NCI-H1048 (cell line): ENCODE results near the gene ARID5B.

ENCODE experiments used
- DNase-seq: peaks from one replicate; lab custom pipeline; 2025; lab: John Stamatoyannopoulos, UW

Gene ARID5B

DNA sequence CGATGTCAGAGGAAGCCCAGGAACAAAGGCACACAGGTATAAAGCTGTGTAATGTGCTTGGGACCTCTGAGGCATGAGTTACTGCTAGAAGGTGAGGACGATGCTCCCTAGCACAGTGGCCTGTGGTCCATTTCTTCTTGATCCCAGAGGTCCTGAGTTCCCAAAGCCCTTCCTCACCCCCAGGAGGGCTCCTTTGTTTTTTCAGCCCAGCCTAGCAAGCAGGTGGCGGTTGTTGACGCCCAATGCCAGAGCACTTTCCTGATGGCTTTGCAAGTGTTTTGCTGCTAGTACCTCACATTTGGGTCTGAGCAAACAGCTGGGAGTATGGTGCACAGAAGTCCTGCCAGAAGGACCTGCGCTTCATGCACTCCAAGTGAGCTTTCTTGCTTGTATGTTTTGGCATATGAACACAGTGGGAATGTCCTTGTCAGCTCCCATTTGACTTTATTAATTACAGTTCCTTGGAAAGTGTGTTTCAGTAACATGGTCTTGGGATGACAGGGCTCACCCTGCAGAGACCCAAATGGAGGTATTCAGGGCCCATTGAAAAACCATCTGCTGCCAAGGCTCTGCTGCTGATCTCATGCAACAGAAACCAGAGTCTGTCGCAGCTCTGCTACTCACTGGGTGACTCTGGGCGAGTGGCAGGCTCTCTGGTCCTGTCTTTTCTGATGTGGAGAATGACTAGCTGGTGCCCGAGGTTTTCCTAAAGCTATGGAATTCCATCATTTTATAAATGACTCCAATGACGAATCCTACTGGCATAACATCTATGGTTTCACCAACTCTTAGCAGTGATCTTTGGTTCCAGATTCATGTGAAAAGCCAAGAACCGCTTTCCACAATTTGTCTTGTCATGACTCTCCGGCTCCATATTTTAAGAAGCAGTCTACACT, 134.9 kb downstream of the ARID5B start:
- no peak for DNase-seq

DNA sequence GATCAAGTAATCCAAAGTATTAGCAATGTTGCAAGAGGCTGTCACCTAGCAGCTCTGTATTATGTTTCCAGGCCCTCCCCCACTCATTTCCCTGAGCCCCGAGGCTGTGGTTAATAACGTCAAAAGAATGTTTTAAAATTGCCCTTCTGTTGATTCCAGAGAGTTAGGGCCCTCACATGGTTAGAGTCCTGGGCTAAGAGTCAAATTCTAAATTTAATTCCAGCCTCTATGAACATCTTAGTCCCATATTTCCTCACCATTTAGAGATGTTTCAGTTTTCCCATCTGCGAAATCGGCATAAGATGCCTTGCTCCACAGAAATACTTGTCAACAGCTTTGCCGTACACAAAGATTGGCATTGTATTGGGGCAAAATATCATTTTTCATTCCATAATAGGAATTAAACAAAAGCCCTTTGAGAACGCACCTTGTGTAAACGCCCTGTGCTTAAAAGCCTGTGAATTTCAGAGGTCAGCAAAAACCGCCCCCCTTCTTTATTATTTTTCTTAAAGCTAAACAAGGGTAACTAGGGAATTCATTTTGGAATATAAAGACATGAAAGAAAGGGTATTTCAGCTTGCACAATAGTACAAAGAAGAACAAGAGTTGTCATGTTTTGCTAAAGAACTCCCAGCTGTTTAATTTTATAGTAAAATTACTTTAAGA, 135.8 kb downstream of the ARID5B start:
- peak; percentile 64 for DNase-seq

DNA sequence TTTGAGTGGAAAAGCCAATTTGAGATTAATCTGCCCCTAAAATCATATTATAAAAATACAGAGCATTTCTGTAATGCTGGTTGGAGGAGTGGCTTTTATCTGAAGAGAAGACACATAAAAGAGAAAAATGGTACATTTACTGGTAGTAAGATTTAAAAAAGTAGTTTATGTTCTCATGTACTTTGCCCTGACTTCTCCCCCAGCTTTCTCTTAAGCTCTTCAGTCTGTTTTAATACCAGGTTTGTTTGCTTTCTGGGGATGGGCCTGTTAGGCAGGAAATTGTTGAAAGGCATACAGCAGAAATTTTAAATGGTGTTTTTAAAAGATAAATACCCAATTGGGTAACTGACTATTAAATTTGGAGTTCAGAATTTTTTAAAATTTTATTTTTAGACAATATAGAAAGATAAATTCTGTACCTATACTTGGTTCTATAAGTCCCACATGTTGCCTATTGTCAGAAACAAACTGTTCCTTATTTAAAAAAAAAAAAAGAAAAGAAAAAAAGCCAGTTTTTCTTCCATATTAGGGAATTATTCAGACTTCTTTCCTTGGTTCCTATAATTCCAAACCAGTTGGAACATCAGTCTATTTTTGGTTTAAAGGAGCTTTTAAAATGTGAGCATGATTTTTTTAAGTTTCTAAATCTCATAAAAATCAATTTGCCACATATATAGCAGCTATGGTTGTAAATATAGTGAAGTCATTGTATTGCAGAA, 136.6 kb downstream of the ARID5B start:
- DNase-seq, result no peak

DNA sequence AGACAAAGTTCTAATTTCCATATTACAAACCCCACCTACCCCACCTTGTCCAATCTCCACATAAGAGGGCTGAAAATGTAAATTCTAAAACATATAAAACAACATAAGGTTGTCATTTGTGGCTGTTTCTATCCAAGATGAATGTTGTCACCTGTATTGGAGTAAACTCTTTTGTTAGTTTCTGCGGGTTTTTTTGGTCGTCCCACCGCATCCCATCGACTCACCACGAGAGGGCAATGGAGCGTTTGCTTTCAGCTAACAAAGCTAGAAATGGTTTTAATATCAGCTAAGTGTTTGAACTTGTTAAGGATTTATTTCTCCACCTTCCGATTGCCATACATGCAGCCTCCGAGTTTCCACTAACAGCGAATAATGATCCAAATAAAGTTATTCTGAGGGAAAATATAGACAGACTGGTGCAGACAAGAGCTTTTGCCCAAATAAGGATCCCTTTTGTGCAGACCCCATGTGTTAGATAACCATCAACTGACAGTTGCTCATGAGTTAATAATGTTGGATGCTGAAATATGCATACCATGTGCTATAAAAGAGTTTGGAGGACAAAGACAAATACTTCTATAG, 137.2 kb downstream of the ARID5B start:
- DNase-seq, result peak; percentile 72

DNA sequence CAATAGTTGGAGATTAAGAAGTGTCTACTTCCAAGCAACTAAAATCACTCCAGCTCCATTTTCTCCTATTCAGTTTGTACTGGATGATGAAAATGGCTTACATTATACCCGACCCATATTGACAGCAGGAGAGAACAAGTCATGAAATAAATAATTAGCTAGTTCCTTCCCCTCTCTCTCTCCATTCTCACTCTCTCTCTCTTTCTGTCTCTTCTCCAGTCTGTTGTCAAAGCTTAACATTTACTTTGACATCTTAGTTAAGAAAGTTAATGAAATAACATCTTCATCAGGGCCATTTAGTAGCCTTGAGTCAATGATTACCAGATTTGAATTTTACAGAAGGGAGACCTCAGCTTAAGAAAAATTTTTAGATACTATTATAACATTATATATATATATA, 138.5 kb downstream of the ARID5B start:
- no peak for DNase-seq

DNA sequence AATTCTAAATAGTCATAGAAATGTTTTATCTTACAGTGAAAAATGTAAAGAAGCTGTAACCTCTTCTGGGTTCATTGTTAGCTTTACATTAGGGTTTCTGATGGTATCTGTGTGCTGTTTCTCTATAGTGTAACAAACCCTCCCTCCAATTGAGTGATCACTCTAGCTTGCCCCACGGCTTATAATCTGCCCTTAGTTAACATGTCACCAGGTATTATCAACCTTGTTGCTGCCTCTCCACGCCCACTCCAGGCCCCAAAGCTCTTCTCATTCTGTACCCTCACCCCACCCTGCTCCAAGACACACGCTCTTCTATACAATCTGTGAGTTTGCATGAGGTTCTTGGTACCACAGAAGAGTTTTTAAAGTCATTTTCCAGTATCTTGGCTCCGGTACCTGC, 139.4 kb downstream of the ARID5B start:
- DNase-seq, result no peak

DNA sequence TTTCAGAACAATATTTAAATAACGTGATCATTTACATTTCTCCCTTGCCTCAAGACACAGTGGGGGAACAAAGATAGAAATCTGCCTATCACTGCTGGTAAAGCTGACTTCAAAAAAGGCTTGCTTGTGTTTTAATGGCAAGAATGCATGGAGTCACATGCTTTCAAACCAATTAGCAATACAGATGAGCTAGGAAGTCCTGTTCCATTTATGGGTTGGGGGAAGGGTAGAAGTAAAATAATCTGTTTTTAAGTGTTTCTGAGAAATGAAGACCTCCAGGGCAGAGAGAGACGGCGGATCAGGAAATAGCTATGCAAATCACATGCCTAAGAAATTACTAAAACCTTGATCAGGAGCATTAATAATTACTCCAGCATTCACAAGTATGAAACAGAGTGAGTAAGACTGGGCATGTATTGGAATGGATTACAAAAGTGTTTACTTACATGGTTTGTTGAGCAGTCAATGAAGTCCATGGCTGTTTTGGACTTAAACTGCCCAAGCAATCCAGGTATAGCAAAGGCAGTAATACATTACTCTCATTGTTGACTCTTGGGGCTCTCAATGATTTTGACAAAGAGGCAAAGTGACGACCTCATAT, 142.0 kb downstream of the ARID5B start:
- DNase-seq, result peak; percentile 67

DNA sequence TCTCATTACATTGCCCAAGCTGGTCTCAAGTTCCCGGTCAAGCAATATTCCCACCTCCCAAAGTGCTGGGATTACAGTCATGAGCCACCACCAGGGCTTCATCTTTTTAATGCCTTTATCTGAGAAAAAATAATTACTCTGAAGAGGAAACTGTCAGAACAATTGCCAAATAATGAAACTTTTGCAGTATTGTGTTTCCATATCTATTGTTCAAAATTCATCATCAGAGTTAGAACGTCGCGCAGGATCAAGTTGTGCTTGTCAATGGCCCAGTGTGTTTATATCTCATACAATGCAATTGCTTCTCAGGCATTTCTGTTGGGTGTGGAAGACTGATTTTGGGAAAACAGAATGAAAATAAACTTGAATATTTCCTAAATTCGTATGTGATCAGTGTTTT, 143.1 kb downstream of the ARID5B start:
- no peak for DNase-seq

DNA sequence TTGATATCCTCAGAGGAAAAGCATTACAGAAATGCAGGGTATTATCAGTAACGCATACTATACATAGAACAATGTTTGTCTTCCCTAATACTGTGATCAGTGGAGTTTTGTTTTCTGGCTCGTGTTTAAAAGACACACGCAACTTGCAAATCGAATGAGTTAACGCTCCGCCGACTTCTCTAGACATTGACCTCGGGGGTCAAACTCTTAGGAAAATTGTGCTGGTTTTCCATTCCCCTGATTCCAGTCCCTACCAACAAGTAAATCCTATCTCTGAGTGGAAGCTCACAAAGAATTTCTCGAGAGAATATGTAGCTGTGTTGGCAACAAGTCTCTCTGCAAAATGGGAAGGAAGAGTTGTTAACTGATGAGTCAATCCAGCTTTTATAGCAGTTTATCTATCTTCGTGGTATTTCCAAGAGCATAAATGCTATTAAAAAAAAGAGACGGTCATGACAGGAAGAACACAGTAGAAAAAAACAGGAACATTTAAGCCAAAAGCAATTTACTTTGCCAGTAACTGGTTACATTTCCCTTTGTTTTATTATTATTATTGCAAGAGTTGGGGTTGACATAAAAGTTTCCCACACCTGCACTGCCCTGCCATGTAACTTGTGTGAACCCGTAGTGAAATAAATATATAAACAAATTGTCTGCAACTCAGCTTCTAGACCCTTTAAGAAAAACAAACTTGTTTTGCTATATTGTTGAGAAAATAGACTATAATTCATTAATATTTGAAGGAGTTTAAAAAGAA, 144.4 kb downstream of the ARID5B start:
- no peak for DNase-seq

DNA sequence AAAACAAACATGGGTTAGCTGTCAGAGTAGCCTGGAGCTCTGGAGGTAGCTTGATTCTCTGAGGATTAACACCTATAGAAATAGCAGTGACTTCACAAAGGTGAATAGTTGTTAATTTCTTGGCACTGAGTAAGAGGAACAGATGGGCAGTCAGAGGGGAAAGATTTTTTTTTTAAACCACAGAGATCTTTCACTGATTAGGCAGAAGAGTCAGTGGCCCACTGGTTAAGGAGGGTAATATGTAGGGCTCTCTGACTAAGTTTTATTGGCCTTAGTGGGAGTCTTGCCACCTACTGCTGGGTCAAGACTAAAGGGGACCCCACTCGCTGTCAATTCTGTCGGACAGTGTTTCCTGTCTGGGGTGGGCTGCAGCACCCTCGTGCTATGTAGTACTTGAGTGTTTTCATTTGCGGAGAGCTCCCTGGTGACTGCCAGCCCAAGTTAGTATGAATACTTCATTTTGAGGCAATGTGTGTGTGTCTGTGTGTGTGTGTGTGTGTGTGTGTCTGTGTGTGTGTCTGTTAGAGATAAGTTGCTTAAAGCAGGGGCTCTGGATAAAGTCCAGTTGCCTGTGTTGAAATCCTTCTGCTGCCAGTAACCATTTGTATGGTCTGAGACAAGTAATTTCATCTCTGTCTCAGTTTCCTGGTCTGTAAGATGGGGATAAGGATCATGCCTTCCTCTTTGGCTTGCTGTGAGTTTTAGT, 145.2 kb downstream of the ARID5B start:
- DNase-seq, result no peak

DNA sequence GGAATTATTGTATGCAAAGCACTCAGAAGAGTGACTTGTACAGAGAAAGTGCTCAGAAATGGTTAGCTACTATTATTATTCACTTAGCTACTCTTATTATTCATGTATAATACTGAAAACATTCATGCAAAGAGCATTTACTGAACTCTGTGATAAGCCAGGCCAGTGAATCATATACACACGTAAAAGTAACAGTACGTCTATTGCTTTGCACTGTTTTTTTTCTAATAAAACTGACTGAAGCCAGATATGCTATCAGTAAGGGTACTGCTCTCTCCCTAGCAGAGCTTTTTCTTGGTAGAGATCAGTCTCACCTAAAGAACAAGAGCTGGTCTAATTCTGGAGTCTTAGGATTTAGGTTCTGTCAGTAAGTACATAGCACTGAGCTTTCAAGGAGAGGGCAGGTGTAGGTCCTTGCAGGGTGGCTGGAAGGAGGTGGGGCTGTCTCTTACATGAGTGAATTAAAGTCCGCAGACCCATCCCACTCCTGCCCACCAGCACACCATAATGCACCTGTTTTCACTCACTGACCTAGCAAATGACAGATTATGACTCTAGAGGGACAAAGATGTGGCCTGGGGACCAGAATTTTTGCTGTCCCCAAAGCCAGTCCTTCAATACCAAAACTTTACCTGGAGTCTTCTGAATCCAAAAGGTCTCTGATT, 145.9 kb downstream of the ARID5B start:
- DNase-seq, result no peak

DNA sequence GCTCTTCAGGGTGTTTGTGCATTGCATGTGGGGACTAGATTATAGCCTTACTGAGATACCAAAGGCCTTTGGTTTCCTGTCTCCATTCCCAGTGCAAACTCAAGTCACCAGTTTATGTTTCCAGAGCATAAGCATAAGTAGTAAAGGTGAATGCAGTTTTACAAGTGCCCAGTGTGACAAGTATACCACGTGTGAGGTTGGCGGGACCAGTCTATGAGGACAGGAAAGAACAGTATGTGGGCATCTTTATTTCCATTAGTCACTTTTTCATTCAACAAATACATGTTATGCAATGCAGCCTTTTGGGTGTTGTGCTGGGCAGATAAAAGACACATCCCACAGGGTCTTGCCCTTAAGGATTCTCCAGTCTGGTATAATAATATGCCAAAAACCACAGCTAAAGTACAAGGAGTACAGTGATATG, 146.5 kb downstream of the ARID5B start:
- no peak for DNase-seq

DNA sequence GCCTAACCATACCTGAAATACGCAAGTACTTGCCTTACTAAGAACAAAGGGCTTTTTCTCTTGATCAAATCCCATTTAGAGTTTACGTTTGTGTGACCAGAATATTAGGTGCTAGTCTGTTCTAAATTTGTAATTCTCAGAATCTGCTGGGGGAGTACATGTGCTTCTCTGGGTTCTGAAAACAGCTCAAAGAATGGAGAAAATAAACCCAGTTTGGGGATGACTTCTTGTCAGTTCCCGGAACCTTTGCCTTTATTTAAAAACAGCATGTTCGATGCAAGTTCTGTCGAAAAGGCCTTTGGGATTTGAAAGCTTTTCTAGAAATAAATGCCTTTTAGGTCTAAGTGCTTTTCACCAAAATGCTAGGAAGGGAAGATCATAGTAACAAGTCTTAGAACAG, 147.0 kb downstream of the ARID5B start:
- DNase-seq, result no peak

DNA sequence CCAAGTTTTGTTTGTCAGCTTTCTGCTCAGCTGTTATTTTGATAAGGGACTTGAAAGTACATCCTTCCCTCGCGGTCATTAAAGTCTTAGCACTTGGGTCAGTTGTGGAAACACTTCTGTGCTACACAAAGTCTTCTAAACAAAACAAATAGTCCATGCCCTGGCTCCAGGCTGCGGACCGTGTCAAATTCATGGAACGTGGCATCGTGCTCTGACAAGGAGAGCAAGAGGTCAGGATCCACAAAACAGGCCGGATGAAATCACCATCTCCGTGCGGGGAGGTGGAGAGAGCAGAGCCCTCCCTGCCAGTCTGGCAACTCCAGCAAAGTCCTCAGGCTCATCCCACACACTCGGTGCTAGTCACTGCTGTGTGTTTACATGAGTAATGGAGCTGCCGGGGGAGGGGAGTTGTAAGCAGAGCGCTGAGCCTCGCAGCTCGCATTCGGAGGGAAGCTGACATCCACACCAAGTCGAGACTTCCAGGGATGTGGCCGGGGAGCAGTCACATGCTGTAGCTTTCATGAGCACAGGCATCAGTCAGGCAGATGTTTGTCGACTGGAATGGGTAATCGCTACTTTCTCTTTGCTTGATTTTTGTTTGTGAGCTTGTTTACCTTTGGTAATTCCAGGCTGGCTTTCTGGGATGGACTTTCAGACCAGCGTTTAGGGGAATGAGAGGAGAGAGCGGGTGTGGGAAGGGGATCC, 147.6 kb downstream of the ARID5B start:
- peak; percentile 58 for DNase-seq

DNA sequence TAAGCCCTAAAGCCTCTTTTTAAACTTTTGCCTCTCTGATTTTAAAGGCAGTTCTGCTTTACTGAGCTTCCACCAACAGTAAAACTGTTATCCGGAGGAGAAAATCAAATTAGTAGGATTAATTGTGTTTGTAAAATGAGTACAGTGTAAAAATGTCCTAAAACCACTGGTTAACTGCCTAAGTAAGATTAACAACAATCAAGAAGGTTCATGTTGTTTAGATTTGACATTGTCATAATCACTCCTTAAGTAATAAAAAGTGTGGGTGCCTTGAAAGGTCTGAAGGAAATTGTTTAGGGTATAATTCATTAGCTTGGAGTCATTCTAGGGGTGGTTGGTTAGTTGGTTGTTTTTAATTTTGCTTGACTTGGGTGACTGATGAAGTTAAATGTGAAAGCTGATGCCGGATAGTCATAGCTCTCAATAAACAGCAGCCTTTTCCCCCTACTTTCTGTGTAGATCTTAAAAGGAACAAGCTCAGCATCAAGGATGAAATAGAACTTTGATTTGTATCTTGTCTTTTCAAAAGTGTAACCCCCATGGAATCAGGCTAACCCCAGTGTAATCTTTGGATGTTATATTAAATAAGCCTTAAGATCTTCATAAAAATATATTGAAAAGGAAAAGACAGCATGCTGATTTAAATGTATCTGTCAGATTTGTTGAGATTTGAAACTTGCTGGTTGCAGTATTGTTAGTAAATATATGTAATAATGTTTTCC, 148.3 kb downstream of the ARID5B start:
- DNase-seq, result no peak

DNA sequence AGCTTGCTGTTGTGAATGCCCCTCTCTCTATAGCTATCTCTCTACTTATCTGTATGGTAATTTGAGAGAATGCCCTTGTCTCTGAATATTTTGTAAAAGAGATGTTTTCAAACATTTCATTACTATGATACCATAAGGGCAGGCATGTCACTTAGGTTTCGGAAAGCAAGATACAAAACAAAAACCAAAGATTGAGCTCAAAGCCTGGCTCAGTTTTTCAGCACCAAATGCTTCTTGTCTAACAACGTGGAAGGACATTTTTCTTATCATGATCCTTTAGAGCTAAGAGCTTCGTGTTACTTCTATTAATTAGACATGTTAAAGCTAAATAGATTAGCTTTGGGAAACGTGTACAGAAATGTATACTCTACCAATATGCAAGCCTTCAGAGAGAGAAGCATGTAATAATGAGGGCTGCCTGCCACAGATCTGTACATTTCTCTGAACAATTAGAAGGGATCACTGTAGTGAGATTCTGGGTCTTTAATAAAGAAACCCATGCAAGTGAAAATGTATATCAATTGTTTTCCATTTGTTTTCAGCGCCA, 148.9 kb downstream of the ARID5B start:
- no peak for DNase-seq

DNA sequence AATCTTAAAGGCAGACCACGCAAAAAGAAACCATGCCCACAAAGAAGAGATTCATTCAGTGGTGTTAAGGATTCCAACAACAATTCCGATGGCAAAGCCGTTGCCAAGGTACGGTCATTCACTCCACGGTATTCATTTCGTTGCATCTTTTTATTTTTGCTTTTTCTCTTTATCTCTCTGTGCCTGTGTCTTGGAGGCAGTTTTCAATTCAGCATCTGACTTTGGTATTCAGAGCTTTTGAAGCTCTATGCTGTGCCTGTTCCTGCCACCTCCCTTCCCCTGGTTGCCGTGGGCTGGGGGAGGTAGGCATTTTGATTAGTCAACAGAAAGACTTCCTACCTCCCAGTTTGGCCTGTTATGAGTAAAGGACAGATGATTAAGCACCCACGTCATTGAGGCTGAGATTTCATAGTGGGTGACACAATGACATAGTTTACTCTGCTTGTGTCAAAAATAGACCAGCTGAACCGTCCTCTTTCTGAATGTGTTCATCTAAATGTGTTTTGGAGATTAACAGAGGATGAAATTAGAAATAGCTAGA, 149.5 kb downstream of the ARID5B start:
- DNase-seq, result no peak

DNA sequence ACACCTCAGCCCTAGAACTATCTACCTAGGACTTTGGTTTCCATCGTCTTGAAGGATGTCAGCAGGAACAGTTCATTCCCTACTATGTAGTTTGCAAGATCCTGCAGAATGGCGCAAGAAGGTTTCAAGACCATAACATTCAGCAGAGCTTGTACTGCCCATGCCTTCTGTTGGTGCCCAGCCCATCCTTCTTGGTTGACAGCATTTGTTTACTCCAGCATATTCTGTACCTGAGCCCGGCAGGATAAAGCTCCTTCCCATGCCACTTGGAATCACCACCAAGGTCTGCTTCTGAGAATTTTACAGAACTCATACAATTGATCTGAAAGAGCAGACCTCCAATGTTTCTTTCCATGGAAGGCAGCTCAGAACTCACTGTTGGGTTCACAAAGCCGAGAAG, 150.8 kb downstream of the ARID5B start:
- DNase-seq, result no peak
